Astrocyte (in vitro differentiated cells and primary cell): Measurements from ENCODE around the gene CAPZB.

Experiments used
- EZH2 ChIP-seq: IDR thresholded peaks from 2 replicates; pipeline ENCODE4 v1.6.1; 2012; ENCODE audit warnings: mild to moderate bottlenecking, low read length, inconsistent platforms; ENCODE audit not compliant: insufficient read depth
- TF ChIP-seq, protein P1 (sequence below): IDR thresholded peaks from 2 replicates; pipeline ENCODE4 v1.5.1; 2011; ENCODE audit warnings: low read depth, mild to moderate bottlenecking, inconsistent platforms, low read length, moderate library complexity; ENCODE audit not compliant: insufficient read depth

DNA sequence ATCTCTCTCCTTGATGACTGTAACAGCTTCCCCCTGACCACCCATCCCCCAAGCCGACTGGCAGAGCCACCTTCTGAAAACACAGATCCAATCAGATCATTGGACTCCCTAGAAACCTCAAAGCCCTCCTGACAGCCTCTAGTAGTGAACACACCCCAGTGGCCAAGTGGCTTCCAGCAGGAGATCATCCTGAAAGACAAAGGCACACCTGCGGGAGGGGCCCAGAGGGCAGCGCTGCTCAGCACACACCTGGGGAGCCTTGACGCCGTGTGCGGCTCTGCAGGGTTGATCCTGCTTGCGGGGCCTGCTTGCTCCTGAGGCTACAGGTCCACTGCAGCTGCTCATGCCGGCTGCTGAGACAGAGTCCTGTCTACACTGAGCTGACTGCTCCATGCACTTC is 131.7 kb downstream of the CAPZB start:
- no peak for TF ChIP-seq EZH2
- TF ChIP-seq, protein P1, sequence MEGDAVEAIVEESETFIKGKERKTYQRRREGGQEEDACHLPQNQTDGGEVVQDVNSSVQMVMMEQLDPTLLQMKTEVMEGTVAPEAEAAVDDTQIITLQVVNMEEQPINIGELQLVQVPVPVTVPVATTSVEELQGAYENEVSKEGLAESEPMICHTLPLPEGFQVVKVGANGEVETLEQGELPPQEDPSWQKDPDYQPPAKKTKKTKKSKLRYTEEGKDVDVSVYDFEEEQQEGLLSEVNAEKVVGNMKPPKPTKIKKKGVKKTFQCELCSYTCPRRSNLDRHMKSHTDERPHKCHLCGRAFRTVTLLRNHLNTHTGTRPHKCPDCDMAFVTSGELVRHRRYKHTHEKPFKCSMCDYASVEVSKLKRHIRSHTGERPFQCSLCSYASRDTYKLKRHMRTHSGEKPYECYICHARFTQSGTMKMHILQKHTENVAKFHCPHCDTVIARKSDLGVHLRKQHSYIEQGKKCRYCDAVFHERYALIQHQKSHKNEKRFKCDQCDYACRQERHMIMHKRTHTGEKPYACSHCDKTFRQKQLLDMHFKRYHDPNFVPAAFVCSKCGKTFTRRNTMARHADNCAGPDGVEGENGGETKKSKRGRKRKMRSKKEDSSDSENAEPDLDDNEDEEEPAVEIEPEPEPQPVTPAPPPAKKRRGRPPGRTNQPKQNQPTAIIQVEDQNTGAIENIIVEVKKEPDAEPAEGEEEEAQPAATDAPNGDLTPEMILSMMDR = no peak
